IPS-NIHi11 (cell line): ENCODE results near the gene AUTS2.

Experiments used
- DNase-seq: peaks from one replicate; pipeline ENCODE4 v3.0.0; 2012; ENCODE audit warnings: mixed read lengths, low spot score

AUTS2 gene

GRCh38 chr7:70660154-70660818 lies 1062.0 kb downstream of the AUTS2 start:
- DNase-seq = no peak

- no peak for DNase-seq
Measured at GRCh38 chr7:70660819-70661191, 1062.5 kb downstream of the AUTS2 start.

- DNase-seq = no peak
Measured at GRCh38 chr7:70663680-70664079, 1065.4 kb downstream of the AUTS2 start.

GRCh38 chr7:70665997-70666396 lies 1067.7 kb downstream of the AUTS2 start:
- DNase-seq = no peak

GRCh38 chr7:70667406-70667805 lies 1069.1 kb downstream of the AUTS2 start:
- no peak for DNase-seq

GRCh38 chr7:70668606-70669358 lies 1070.5 kb downstream of the AUTS2 start:
- DNase-seq = no peak

GRCh38 chr7:70669854-70670253 lies 1071.6 kb downstream of the AUTS2 start:
- DNase-seq = no peak

GRCh38 chr7:70670288-70670687 lies 1072.0 kb downstream of the AUTS2 start:
- no peak for DNase-seq

GRCh38 chr7:70673778-70674570 lies 1075.7 kb downstream of the AUTS2 start:
- no peak for DNase-seq

- no peak for DNase-seq
Measured at GRCh38 chr7:70674571-70675010, 1076.3 kb downstream of the AUTS2 start.

GRCh38 chr7:70676243-70676642 lies 1078.0 kb downstream of the AUTS2 start:
- no peak for DNase-seq

GRCh38 chr7:70678621-70679251 lies 1080.5 kb downstream of the AUTS2 start:
- DNase-seq = no peak

GRCh38 chr7:70679661-70680060 lies 1081.4 kb downstream of the AUTS2 start:
- no peak for DNase-seq

- no peak for DNase-seq
Measured at GRCh38 chr7:70680306-70680705, 1082.0 kb downstream of the AUTS2 start.

GRCh38 chr7:70680743-70681468 lies 1082.6 kb downstream of the AUTS2 start:
- DNase-seq = peak; percentile 35

GRCh38 chr7:70681469-70682350 lies 1083.4 kb downstream of the AUTS2 start:
- DNase-seq = no peak

GRCh38 chr7:70684173-70684572 lies 1085.9 kb downstream of the AUTS2 start:
- no peak for DNase-seq

GRCh38 chr7:70693321-70693685 lies 1095.0 kb downstream of the AUTS2 start:
- DNase-seq = no peak

- DNase-seq = peak; percentile 88
Measured at GRCh38 chr7:70693686-70694433, 1095.6 kb downstream of the AUTS2 start.

GRCh38 chr7:70694434-70694970 lies 1096.2 kb downstream of the AUTS2 start:
- peak; percentile 57 for DNase-seq
